ENCODE data around the gene TLR1.

TLR1 gene

DNA sequence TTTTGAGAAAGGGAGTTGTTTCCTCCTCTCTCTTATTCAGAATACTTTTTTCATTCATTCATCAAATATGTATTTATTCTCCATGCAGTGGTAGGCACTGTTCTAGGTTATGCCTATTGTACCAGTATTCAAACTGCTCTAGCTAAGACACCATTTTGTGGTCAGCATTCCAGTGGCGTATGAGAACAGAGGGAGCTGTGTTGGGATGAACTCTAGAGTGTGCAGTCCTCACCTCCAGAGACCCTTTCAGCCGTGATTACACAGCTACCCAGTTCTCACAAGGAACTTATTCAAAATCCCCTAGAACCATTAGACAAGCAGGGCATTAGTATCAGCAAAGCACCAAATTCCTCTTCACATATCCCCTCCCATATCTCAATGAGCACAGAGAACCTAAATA lies 4.2 kb downstream of the TLR1 start:
- DNase-seq (ENCODE audit: extremely low read depth, low read depth) = no peak
- no peak overlapping the region for H3K4me3 ChIP-seq (replicated peaks; ENCODE audit: low read depth, low read length)
- TF ChIP-seq, protein P1, sequence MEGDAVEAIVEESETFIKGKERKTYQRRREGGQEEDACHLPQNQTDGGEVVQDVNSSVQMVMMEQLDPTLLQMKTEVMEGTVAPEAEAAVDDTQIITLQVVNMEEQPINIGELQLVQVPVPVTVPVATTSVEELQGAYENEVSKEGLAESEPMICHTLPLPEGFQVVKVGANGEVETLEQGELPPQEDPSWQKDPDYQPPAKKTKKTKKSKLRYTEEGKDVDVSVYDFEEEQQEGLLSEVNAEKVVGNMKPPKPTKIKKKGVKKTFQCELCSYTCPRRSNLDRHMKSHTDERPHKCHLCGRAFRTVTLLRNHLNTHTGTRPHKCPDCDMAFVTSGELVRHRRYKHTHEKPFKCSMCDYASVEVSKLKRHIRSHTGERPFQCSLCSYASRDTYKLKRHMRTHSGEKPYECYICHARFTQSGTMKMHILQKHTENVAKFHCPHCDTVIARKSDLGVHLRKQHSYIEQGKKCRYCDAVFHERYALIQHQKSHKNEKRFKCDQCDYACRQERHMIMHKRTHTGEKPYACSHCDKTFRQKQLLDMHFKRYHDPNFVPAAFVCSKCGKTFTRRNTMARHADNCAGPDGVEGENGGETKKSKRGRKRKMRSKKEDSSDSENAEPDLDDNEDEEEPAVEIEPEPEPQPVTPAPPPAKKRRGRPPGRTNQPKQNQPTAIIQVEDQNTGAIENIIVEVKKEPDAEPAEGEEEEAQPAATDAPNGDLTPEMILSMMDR (IDR thresholded peaks at IDR 0.05; ENCODE audit: low read depth, low read length, missing control alignments) = no peak

DNA sequence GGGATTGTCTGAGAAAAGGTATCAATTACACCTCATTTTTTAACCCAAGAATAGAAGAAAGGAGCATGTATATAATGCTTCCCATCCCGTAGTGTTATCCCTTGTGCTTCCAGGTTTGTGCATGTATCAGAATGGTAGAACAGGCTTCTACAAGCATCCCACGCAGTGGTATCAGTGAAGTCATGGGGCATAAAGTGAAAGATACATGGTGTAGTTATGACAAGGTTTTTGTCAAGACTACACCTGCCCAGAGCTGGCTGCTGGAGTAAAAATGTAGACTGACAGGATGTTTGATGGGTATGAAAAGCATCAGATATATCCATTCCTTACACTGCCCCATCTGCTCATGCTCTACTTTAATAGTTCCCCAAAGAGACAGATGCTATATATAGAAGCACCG lies 9.5 kb downstream of the TLR1 start:
- TF ChIP-seq, protein P1 (IDR thresholded peaks at IDR 0.05; ENCODE audit: low read depth, low read length, missing control alignments) = no peak
- H3K4me3 ChIP-seq (replicated peaks; ENCODE audit: low read depth, low read length) = no peak overlapping the region
- DNase-seq (ENCODE audit: extremely low read depth, low read depth) = no peak

DNA sequence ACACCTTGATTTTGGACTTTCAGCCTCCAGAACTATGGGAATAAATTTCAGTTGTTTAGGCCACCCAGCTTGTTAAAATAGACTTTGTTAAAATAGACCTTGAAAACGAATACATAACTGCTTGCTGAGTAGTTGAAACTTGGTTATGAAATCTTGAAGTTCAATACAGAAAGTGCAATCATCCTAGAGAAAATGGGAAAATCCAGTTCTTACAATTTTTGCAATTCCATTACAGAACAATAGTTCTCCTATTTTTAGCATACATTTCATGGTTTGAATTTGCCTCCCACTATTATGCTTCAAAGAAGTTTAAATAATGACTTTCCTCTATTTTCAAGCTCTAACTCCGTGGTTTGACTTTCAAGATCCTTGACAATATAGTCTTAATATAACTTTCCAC lies 10.5 kb downstream of the TLR1 start:
- no peak overlapping the region for H3K4me3 ChIP-seq (replicated peaks; ENCODE audit: low read depth, low read length)
- TF ChIP-seq, protein P1 (IDR thresholded peaks at IDR 0.05; ENCODE audit: low read depth, low read length, missing control alignments) = no peak
- DNase-seq (ENCODE audit: extremely low read depth, low read depth) = no peak

DNA sequence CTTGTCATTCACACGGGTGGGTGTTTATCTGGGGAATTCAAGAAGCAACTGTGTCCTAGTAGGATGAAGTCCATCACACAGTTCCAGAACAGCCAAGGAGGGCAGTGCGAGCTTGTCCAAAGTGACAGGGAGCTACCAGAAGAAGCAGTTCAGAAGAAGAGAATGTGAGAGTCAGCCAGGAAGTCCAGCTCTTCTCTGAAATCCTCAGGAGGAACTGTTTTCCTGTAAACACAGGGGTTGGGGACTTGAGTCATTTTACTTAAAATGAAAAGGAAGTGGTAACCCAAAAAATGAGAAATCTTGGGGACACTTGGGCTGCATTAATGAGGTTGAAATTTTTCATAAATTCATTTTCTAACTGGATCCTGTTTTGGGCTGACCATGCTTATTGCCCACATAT lies 13.6 kb downstream of the TLR1 start:
- no peak overlapping the region for H3K4me3 ChIP-seq (replicated peaks; ENCODE audit: low read depth, low read length)
- TF ChIP-seq, protein P1 (IDR thresholded peaks at IDR 0.05; ENCODE audit: low read depth, low read length, missing control alignments) = no peak
- no peak for DNase-seq (ENCODE audit: extremely low read depth, low read depth)

DNA sequence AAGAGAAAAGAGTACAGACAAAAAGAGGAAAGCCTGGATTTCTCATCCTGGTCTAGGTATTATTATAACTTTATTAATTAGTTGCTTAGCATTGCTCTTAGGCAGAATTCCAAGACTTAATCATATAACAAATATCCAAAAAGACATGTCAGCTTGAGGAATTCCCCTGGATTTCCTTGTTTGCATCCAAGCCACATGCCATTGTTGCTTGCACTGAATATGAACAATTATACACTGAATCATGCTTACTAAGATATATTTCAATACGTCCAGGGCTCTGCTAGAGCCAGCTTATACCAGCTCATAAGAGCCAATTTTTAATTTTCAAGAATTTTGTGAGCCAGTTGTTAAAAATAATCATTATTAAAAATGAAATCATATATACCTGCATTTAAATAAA lies 16.3 kb downstream of the TLR1 start:
- H3K4me3 ChIP-seq (replicated peaks; ENCODE audit: low read depth, low read length) = no peak overlapping the region
- TF ChIP-seq, protein P1 (IDR thresholded peaks at IDR 0.05; ENCODE audit: low read depth, low read length, missing control alignments) = no peak
- DNase-seq (ENCODE audit: extremely low read depth, low read depth) = no peak

DNA sequence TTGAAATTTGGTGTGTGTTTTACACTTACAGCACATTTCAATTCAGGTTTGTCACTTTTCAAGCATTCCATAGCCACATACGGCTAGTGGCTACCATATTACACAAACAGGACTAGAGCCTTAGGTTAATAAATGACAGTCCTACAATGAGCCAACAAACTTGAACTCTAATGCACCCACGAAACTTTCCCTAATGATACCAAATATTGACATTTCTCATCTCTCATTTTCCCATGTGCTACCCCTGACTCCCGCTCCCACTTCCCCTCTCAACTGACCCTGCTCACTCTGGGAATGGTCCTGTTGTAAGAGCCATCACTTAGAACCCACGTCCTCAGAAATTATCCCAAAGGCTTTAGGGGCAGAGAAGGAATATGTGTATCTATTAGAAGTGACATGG lies 16.9 kb downstream of the TLR1 start:
- TF ChIP-seq, protein P1 (IDR thresholded peaks at IDR 0.05; ENCODE audit: low read depth, low read length, missing control alignments) = no peak
- no peak for DNase-seq (ENCODE audit: extremely low read depth, low read depth)
- no peak overlapping the region for H3K4me3 ChIP-seq (replicated peaks; ENCODE audit: low read depth, low read length)

DNA sequence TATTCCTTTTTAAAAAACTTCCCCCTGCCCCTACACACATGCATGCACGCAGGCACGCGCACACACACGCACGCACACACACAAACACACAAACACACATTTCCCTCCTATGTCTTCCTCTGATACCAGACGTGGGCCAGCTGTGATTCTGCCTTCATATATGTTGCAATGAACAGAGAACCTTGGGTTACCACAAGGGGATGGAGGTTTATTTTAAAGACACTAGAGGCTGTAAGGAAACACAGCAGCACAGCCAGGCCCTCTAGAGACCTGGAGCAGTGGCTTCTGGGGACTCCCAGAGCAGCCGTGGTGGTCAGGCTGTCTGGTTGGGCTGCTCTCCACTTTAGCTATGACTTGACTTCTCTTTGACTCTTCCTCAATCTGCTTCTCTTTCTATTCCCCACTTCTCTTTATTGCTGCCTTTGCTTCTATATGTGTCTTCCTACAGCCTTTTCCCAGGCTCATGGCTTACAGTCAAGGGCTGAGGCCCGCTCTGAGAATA lies 18.6 kb downstream of the TLR1 start:
- TF ChIP-seq, protein P1 (IDR thresholded peaks at IDR 0.05; ENCODE audit: low read depth, low read length, missing control alignments) = no peak
- H3K4me3 ChIP-seq (replicated peaks; ENCODE audit: low read depth, low read length) = no peak overlapping the region
- no peak for DNase-seq (ENCODE audit: extremely low read depth, low read depth)
